Pancreas (tissue), 10 donors: ENCODE measurements around the gene NDST1. TPM values are rescaled to one million over a fixed set of nuclear protein-coding genes. Genes with fewer than 3 reads are reported as not detected.

Source experiments
- ATAC-seq, 4 donors: fragments of 200-7000 bp; cut with Tn5 transposase; one replicate each; pipeline versions ENCODE4 v1.8.0 to v1.9.1; 2020; ENCODE audit warnings: mild to moderate bottlenecking in 4 of 4, moderate library complexity in 4 of 4
- DNase-seq, 6 donors: peaks; one replicate each; pipeline ENCODE4 v3.0.0-alpha.2; 2020
- FAIRE-seq: peaks from 2 replicates; lab custom pipeline; 2012; peaks lifted over from hg19 to GRCh38; lab: Jason Lieb, UNC
- H3K27ac ChIP-seq, 4 donors: fragments of 200-600 bp; sonication (generic); 1 replicate in 3 of 4; 2 replicates in 1 of 4; pipeline versions ENCODE4 v1.5.0 to v1.8.0; 2020
- H3K27me3 ChIP-seq, 4 donors: fragments of 200-600 bp; one replicate each; pipeline ENCODE4 v1.8.0; 2021
- H3K36me3 ChIP-seq, 3 donors: fragments of 200-600 bp; sonication (generic) in 1 of 3; one replicate each; pipeline versions ENCODE4 v1.5.0 to v1.8.0; 2020 to 2021
- H3K4me1 ChIP-seq, 3 donors: fragments of 200-600 bp; one replicate each; pipeline ENCODE4 v1.8.0; 2021
- H3K4me3 ChIP-seq, 4 donors: fragments of 200-600 bp; sonication (generic) in 2 of 4; one replicate each; pipeline versions ENCODE4 v1.5.0 to v1.8.0; 2020 to 2021
- H3K9me3 ChIP-seq, 4 donors: fragments of 200-600 bp; one replicate each; pipeline ENCODE4 v1.8.0; 2021
- WGBS, 2 donors: extraction: QIAGEN DNeasy Blood & Tissue Kit; methylation state at CpG; one replicate each; pipeline ENCODE4 v1.1.7; 2013; 5-methylcytosine and 5-hydroxymethylcytosine counted together
- intact Hi-C, 3 donors: fragments of 100-400 bp; cut with DNase I; formaldehyde crosslinking; loops; one replicate each; pipeline versions ENCODE4 v1.11.1 to v1.14.2; 2022
- polyA plus RNA-seq, 2 donors: library from polyadenylated mRNA; stranded (reverse); fragments of 200-250 nt; gene quantifications; one replicate each; pipeline ENCODE4 v1.2.3, GENCODE V29; 2013
- total RNA-seq, 6 donors: library from RNA; stranded (reverse); fragmentation: NEBNext Ultra II Directional in 4 of 6; extraction: Animal tissue kit (Norgen Biotek cat#: 25700) in 4 of 6; gene quantifications; one replicate each; pipeline versions ENCODE4 v1.2.1 to v1.2.4, GENCODE V29; 2021 to 2023
- TF ChIP-seq, protein P1 (sequence below), 4 donors: fragments of 200-600 bp; sonication (generic) in 3 of 4; IDR thresholded peaks; one replicate each; pipeline versions ENCODE4 v1.5.0 to v1.8.0; 2021; ENCODE audit warnings: antibody characterized with exemption in 4 of 4
- donor health status: healthy with polysubstance abuse.
- donor health status: DM: no; HTN: no; CAD: no; lungs with moderate emphysema.
- donor health status: DM: no; HTN: no; CAD: no.
- donor health status: control.
- donor health status: control.
- donor health status: Bipolar disorder and iron deficiency.
- donor health status: DM: yes; HTN: yes; CAD: no.
- donor health status: DM: no; HTN: no; CAD: no.
- donor health status: DM: no; HTN: no; CAD: no.
- donor health status: DM: yes; HTN: yes; CAD: no.

Gene NDST1
- total and polyA plus RNA-seq, 8 donors: 9.9 to 57.2 (median 39.8) TPM

DNA sequence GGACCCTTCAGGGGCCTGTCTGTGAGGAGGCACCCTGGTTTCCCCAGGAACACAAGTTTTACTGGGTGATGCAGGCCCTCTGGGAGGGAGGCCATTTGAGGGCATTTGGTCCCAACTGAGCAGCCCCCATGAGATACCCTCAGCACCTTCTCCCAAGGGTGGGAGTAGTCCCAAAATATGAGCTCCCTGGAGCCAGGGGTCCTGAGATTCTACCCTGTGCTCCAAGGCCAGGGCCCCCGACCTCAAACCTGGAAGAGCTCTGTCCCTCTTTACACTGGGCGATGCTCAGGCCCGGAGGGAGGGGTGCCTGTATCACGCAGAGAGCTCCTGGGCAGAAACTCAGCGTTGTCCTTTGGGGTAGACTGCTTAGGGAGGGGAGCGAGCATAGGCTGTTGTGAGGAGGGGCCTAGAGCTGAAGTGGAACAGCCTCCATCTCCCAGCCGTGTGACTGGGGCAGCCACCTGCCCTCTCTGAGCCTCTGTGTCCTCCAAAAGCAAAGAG lies 68.6 kb downstream of the NDST1 start:
- intact Hi-C loops: no loop called here
- TF ChIP-seq, protein P1, sequence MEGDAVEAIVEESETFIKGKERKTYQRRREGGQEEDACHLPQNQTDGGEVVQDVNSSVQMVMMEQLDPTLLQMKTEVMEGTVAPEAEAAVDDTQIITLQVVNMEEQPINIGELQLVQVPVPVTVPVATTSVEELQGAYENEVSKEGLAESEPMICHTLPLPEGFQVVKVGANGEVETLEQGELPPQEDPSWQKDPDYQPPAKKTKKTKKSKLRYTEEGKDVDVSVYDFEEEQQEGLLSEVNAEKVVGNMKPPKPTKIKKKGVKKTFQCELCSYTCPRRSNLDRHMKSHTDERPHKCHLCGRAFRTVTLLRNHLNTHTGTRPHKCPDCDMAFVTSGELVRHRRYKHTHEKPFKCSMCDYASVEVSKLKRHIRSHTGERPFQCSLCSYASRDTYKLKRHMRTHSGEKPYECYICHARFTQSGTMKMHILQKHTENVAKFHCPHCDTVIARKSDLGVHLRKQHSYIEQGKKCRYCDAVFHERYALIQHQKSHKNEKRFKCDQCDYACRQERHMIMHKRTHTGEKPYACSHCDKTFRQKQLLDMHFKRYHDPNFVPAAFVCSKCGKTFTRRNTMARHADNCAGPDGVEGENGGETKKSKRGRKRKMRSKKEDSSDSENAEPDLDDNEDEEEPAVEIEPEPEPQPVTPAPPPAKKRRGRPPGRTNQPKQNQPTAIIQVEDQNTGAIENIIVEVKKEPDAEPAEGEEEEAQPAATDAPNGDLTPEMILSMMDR (IDR thresholded peaks at IDR 0.05): no peak
- FAIRE-seq: no peak

DNA sequence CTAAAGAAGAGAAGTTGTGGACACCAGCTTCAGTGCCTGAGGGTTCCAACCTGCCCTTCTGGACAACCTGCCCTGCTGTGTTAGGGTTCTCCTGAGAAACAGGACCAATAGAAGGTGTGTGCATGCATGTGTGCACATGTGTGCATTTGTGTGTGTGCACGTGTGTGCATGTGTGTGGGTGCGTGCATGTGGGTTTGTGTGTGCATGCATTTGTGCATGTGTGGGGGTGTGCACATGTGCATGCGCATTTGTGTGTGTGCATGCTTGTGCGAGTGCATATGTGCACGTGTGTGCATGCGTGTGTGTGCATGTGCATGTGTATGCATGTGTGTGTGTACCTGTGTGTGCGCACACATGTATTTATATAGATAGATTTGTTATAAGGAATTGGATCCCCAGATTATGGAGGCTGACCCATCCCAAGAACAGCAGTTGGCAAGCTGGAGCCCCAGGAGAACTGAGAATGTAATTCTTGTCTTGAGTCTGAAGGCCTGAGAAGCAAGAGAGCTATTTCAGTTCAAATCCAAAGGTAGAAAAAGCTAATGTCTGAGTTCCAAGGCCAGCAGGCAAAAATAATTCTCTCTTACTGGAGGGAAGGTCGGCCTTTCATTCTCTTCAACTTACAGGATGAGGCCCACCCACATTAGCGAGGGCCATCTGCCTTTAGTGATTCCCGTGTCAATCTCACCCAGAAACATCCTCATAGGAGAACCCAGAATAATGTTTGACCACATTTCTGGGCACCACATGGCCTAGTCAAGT lies 69.6 kb downstream of the NDST1 start:
- 93 to 95% methylated on average over 10 of the region's 10 CpGs for WGBS, 2 donors
- FAIRE-seq: no peak
- DNase-seq: no peak
- no peak overlapping the region for H3K27ac ChIP-seq
- no peak for ATAC-seq
- no peaks in the 10 kb centered on the region for H3K36me3 ChIP-seq
- no peak overlapping the region for H3K4me3 ChIP-seq
- intact Hi-C loops: no loop called here
- H3K9me3 ChIP-seq: no peaks in the 10 kb centered on the region
- H3K27me3 ChIP-seq: no peaks in the 10 kb centered on the region
- TF ChIP-seq, protein P1 (IDR thresholded peaks at IDR 0.05): no peak
- H3K4me1 ChIP-seq: peaks cover 3 to 10% (median 6%) of the 10 kb centered on the region in 3 donors

More for the DNA sequence above, 68.6 kb downstream of the NDST1 start:
- no peaks in the 10 kb centered on the region for H3K9me3 ChIP-seq
- DNase-seq: no peak
- WGBS, 2 donors: 90 to 95% methylated on average over 7 of the region's 7 CpGs
- H3K36me3 ChIP-seq: no peaks in the 10 kb centered on the region
- H3K27ac ChIP-seq: no peak overlapping the region
- H3K27me3 ChIP-seq: no peaks in the 10 kb centered on the region
- no peak overlapping the region for H3K4me3 ChIP-seq
- no peak for ATAC-seq
- H3K4me1 ChIP-seq: no peaks in the 10 kb centered on the region

DNA sequence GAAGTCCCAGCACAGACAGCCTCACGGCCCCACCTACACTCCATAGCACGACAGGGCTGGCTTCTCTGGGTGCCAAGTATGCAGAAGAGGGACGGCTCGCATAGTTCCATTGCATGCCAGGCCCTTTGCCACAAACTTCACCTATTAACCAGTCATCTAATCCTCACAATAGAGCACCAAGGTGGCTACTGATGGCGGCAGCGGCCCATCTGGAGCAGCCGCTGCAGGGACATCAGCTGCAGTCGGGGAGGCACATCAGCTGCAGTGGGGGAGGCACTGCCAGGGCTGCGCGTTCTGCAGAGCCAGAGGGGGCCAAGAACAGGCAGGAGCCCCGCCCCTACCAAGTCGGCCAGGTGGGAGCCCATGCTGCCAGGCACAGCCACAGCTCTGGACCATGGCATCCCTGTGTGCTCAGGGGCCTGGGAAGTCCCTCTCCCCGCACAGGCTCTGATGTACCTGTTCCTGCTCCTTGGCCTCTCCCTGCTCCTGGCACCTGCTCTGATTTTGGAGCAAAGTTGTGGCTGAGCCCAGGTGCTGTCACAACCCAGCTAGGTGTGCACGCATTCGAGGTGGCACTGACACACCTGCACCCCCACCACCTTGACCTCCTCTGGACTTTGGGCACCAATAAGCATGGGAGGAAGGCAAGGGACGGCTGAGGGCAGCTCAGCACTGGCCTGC lies 71.0 kb downstream of the NDST1 start:
- no peak for FAIRE-seq

DNA sequence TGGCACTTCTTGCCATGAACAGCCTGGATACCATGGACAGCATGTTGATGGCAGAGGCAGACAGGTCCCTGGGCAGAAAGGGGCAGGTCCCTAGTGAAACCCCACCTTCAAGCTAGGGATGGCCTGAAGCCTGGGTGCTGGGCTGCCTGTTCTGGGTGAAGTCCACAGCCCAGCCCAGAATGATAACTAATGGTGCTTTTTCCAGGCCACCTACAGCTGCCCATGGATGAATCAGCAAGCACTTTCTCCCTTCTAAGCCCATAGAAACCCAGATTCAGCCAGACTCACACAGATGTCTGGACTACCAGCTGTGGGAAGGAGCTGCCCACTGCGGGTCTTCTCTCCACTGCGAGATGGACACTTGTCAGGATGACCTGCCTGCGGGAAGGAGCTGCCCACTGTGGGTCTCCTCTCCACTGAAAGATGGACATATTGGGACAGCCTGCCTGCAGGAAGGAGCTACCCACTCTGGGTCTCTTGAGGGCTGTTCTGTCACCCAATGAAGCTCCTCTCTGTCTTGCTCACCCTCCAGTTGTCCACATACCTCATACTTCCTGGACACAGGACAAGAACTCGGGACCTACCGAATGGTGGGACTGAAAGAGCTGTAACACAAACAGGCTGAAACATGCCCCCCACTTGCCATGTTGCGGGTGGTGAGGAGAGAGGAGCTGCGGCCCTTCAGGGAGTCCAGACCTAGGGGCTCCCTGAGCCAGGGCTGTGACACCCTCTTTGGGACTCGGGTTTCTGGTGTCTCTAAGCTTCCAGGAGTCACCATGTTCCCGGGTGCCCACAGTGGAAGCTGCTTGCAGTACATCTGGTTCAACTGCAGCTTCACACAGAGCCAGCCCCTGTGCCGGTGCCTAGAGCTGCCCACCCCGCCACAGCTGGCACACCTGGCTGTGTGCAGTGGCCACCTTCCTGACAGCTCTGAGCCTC lies 71.8 kb downstream of the NDST1 start:
- H3K9me3 ChIP-seq: no peaks in the 10 kb centered on the region
- H3K27ac ChIP-seq: no peak overlapping the region
- intact Hi-C loops: no loop called here
- H3K4me3 ChIP-seq: no peak overlapping the region
- FAIRE-seq: no peak
- TF ChIP-seq, protein P1 (IDR thresholded peaks at IDR 0.05): no peak
- 92 to 96% methylated on average over 11 of the region's 11 CpGs for WGBS, 2 donors
- ATAC-seq: no peak
- peaks cover 7 to 14% (median 7%) of the 10 kb centered on the region in 3 donors for H3K4me1 ChIP-seq
- no peaks in the 10 kb centered on the region for H3K36me3 ChIP-seq
- H3K27me3 ChIP-seq: no peaks in the 10 kb centered on the region
- DNase-seq: no peak

More for the DNA sequence above, 71.0 kb downstream of the NDST1 start:
- no peak overlapping the region for H3K27ac ChIP-seq
- no peak overlapping the region for H3K4me3 ChIP-seq
- no peaks in the 10 kb centered on the region for H3K36me3 ChIP-seq
- TF ChIP-seq, protein P1 (IDR thresholded peaks at IDR 0.05): no peak
- peaks cover 7 to 14% (median 7%) of the 10 kb centered on the region in 3 donors for H3K4me1 ChIP-seq
- 78 to 85% methylated on average over 16 of the region's 16 CpGs for WGBS, 2 donors
- H3K9me3 ChIP-seq: no peaks in the 10 kb centered on the region
- no peaks in the 10 kb centered on the region for H3K27me3 ChIP-seq
- intact Hi-C loops: no loop called here
- ATAC-seq: no peak
- no peak for DNase-seq
